HG03135 (cell line): ENCODE data around the gene EYS.

Source experiments
- ATAC-seq: cut with Tn5 transposase; IDR thresholded peaks from one replicate; pipeline ENCODE4 v1.9.1; 2021; ENCODE audit warnings: mild to moderate bottlenecking, moderate library complexity; ENCODE audit not compliant: unreplicated experiment

EYS gene

GRCh38 chr6:65707126-65707826 is at the start of gene EYS:
TSS of gene EYS (minus strand) at chr6:65707226. CDS start at chr6:65495410, 211,816 bp downstream.
- no peak for ATAC-seq

GRCh38 chr6:65746302-65746701 is 39.3 kb upstream of the EYS start:
- no peak for ATAC-seq

GRCh38 chr6:65745614-65746013 is 38.6 kb upstream of the EYS start:
- no peak for ATAC-seq

GRCh38 chr6:65728879-65729479 is 22.0 kb upstream of the EYS start:
- ATAC-seq = no peak

GRCh38 chr6:65719101-65719500 is 12.1 kb upstream of the EYS start:
- no peak for ATAC-seq

- ATAC-seq = no peak
Measured at GRCh38 chr6:65711531-65711930, 4.5 kb upstream of the EYS start.

- ATAC-seq = no peak
Measured at GRCh38 chr6:65709099-65709830, 2.2 kb upstream of the EYS start.

- ATAC-seq = no peak
Measured at GRCh38 chr6:65708162-65708561, 1.1 kb upstream of the EYS start.

GRCh38 chr6:65706436-65706835 is 590 bp downstream of the EYS start:
- ATAC-seq = no peak

- ATAC-seq = no peak
Measured at GRCh38 chr6:65701325-65701724, 5.7 kb downstream of the EYS start.

- ATAC-seq = no peak
Measured at GRCh38 chr6:65700561-65700960, 6.5 kb downstream of the EYS start.

- ATAC-seq = no peak
Measured at GRCh38 chr6:65692109-65692508, 14.9 kb downstream of the EYS start.

GRCh38 chr6:65680232-65680631 is 26.8 kb downstream of the EYS start:
- no peak for ATAC-seq

- no peak for ATAC-seq
Measured at GRCh38 chr6:65671922-65672321, 35.1 kb downstream of the EYS start.

GRCh38 chr6:65667916-65668656 is 38.9 kb downstream of the EYS start:
- ATAC-seq = no peak

- ATAC-seq = no peak
Measured at GRCh38 chr6:65650086-65650485, 56.9 kb downstream of the EYS start.

- ATAC-seq = no peak
Measured at GRCh38 chr6:65649392-65649791, 57.6 kb downstream of the EYS start.

GRCh38 chr6:65646544-65646943 is 60.5 kb downstream of the EYS start:
- ATAC-seq = no peak

- ATAC-seq = no peak
Measured at GRCh38 chr6:65642776-65643175, 64.2 kb downstream of the EYS start.

- no peak for ATAC-seq
Measured at GRCh38 chr6:65638047-65638831, 68.8 kb downstream of the EYS start.
